ENCODE results near the gene RTL10.

The RTL10 gene

DNA sequence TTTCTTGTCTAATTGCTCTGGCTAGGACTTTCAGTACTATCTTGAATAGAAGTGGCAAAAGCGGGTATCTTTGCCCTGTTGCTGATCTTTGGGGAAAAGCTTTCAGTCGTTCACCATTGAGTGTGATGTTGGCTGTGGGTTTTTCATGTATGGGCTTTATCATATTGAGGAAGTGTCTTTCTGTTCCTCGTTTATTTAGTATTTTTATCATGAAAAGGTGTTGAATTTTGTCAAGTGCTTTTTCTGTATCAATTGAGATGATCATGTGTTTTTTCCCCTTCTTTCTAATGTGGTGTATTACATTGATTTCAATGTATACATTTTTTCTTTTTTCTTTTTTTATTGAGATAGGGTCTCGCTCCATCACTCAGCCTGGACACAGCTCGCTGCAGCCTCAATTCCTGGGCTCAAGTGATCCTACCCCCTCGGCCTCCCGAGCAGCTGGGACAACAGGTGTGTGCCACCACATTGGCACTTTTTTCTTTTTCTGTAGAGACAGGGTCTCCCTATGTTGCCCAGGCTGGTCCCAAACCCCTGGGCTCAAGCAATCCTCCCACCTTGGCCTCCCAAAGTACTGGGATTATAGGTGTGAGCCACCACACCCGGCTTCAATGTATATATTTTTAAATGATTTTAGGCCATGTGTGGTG lies 5.3 kb upstream of the RTL10 start:
- no peak for DNase-seq

DNA sequence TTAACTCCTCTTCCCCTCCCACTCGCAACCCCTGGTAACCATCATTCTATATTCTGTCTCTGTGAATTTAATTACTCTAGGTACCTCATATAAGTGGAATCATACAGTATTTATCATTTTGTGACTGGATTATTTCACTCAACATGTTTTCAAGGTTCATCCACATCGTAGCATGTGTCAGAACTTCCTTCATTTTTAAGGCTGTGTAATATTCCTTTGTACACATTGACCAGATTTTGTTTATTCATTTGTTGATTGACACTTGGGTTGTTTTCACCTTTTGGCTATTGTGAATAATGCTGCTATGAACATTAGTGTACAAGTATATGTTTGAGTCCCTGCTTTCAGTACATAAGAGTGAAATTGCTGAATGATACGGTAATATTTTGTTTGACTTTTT lies 2.7 kb upstream of the RTL10 start:
- DNase-seq: no peak

DNA sequence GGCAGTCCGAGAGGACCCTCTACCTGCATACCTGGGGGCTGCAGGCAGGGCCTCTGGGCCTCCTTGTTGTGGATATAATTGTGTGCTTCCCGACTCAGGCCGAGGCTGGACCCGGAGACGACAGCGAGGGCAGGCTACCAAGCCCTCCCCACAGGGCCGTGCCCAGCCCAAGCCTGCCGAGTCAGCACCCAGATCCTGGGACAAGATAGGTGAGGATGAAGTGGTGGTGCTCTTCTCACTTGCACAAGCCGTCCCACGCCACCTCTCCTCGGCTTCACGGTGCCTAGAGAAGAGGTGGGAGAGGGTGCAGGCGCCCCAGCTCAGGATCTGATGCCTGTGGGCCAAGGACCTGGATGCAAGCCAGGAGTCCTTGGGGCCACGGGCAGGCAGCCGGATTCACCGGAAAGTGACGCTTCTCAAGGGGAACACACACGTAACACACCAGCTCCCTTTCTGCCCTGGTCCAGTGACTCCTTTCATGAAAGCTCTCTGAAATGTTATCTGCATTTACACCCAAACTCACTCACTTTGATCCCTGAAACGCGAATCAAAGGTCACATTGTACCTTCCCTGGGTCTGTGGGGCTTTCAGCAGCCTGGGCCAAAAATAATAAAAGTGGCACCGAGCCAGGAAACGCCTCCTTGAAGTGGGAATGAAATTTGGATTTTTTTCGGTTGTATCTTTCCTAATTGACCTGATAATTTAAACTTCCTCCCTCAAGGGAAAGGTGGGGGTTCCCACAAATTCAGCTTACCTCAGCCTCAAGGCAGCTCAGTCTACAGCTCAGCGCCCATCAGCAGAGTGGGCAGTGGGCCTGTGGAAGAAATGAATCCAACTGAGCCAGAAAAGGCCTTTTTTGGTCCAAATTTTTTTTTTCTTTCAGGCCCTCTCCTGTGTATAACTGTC lies 1.1 kb upstream of the RTL10 start:
- DNase-seq: peak; percentile 71

DNA sequence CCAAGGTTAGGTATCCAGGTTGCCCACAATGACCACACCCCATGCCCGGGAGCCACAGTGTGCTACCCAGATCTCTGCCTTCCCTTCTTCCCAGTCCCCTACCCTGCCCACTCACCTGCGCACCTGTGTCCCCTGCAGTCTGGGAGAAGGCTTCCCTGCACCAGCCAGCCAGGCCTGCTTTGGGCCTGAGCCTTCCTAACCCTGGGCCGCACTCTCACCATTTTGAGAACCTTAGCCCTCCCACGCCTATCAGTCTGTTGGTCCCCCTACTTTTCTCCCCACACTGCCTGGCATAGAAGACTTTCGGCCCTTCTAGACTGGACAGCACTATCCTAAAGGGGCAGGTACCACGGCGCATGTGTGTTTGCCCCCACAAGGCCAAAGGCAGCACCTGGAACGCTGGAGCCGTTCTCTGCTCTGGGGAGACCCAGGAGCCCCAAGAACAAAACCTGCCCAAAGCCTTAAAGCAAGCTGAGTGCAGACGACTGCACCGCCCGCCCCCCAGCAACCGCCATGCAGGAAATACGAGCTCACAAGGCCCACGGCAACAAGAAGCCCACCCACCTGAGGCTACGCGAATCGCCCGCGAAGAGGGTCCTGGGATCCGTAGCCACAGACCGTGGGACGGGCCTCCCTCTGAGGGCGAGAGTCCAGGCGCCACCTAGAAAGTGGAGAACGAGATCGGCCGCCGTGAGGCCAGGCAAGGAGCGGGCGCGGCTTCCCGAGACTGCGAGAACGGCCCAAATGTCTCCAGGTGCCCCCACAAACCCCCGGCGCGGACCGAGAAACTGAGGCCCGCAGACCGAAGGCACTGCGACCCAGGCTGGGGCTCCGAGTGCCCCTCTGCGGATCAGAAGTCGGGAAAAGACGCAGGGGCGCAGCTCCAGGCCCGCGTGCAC lies 546 bp downstream of the RTL10 start:
- DNase-seq: no peak

DNA sequence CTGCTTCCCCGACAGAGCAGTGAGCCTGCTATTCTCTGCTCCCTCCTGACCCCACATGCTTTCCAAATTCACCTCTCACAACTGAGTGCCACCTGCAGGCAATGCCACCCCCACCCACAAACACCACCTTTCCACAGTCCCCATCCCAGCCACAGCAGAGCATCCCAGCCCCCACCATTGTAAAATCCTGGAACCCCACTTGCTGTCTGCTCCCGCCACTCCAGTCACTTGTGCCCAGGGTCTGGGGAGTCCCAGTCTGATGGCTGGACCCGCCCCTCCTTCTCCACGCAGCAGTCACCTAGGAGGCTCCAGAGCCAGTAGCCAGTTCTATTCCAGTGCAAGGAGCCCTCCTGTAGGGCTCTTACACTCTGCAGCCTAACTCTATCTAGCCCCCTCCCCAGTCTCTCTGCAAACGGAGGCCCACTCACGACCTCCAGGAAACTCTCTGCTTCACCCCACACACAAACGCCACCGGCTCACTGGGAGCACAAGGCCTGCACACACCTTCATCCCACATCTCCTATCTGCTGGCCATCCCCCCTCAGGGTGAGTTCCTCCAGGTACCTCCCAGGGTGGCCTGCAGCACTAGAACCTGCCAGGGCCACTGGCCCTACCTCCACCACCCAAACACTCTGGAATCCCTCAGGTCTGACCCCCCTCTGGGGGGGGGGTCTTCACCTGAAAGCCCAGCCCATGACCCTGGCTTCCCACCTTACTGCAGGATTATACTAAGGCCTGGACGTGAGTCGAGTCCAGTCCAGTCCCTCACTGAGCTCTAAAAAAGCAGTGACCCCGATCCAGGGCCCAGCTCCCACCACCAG lies 1.4 kb downstream of the RTL10 start:
- DNase-seq: no peak

DNA sequence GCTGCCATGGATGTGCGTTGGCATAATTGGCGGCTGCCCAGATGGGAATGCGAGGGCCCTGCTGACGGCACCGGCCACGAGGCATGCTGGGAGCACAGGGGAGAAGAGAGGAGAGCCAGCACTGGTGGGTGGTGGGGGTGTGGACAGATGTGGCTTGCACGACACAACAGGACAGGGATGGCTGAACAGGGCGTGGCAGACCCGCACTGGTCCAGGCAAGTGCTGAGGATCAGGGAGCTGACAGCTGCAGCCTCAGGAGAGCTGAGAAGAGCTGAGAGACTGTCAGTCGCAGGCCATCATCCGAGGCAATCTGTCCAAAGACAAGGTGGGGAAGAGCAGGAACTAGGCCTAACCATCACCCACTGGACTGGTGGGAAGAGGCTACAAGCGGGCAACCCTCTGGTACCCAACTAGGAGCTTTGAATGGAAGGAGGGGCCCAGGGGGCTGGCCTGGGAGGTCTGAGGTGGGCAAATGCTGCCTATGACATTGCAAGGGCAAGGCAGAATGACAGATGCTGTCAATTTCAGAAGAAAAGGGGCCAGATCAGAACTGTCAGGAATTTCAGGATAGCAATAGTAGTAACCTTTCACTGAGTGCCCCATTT lies 2.4 kb downstream of the RTL10 start:
- DNase-seq: no peak

DNA sequence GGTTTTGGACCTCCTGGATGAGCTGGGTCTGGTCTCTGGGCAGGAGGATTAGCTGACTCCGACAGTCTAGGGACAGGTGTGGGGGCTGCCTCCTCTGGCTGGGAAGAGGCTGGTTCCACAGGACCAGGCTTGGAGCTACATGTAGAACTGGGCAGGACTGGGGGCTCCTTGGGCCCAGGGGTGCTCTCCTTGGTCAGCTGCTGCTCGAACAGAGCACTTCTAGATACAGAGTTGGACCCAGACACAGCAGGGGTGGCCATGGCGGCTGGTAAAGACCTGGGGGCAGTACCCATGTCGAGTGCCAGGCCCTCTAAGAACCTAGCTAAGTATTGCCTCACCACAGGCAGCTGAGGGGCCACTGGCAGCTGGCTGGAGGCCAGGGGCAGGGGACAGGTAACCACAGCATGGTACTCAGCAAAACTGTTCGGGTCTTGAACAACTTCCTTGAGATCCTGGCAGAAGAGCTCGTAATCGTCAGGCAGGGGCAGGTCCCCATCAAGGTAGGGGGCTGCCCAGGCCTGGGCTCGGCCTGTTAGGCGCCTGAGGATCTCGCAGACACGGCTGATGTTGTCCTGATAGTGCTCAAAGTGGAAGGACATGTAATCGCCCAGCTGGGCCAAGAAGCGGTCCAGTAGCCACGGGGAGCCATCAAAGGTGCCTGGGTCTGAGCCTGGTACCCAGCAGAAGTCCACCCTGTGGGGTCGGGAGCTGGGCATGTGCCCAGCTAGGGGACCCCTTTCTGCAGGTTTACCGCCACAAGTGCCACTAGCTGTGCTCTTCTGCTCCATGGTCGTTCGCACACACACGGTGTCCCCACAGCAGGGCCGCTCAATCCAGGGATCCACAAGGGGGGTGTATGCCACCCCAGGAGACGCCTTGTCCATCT lies 3.1 kb downstream of the RTL10 start:
- DNase-seq: no peak

DNA sequence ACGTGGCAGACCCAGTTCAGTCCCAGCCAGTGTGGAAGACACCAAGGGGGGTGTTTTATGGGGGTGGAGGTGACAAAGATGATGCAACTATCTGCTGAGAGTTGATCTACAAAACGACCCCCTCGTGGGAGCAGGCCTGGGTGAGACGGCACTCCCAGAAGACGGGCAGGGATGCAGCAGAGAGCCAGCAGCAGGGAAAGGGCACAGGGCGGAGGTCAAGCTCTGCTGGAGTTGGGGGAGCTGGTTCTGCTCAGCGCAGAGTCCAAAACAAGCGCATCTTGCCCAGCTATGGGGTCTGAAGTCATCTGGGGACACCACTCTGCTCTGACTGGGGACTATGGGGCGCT lies 3.9 kb downstream of the RTL10 start:
- DNase-seq: no peak

DNA sequence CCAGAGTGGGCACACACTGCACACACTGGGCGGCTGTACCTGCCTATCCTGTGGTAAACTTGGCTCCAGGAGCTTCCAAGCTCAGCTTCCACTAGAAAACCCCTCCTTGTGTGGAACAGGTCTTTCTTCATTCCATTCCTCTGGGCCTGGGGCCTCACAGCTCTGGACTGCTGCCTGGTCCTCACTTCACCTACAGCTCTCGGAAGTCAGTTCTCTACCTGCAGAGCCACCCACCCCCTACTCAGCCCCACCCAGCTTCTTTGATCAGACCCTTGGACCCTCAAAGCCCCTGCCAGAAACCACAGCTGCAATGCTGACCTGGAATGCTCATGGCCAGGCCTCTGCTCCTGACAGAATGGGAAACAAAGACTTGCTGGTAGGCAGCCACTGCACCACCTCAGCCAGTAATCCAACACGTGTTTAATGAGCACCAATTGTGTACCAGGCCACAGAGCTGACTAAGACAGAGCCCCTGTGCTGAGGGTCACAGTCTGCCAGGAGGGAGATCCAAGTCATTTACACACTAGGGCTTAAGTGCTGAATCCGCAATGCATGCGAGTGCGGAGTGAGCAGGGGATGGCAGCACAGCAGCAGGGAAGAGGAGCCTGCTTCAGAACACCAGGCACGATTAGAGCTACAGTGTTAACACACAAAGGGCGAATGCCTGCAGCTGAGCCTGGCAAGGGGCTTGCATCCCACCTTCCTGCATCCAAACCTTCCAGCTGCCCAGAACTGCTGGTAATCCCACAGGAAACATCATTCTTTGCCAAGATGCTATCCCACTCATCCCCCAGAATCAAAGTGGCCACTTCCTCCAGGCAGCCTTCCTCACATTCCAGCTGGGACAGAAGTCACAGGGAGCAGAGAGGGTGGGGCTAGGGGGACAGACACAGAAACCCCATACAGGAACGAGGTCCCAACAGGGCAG lies 4.6 kb downstream of the RTL10 start:
- DNase-seq: no peak

DNA sequence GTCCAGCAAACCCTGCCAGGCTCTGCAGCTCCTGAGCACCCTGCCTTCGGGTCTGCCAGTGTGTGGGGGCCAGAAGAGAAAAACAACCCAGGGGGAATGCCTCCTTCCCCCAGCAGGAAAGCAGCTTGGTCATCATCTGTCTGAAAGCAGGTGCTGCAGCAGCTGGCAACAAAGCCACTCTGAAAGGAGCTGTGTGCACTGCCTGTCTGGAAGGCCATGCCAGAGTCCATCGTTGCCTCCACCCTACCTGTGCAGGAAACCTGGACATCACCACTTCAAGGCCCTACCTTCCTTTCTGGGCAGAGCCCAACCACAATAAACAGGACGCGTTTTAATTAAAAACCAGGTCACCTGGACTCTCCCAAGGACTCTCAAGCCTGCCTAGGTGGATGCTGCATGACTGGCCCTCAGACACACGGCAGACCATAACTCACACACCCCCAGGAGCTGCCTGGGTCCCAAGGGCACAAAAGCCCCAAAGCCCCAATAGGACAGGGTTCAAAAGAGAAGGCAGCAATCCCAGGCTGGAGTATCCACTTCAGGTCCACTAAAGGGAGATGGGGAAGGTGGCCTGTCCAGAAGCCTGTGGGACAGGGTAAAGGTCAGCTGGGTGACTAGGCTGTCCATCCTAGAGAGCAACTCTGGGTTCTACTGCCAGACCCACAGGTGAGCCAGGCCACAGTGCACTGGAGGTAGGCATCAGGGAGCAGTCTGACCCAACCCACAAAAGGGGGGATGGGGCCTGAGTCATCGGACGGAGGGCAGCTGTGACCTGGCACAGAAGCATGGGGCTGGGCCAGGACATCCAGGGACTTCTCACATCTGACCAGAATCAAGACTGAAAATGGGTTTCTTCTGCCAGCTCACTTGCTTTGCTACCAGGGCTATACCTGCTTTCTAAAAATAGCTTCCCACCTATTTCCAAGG lies 6.1 kb downstream of the RTL10 start:
- DNase-seq: peak; percentile 68

DNA sequence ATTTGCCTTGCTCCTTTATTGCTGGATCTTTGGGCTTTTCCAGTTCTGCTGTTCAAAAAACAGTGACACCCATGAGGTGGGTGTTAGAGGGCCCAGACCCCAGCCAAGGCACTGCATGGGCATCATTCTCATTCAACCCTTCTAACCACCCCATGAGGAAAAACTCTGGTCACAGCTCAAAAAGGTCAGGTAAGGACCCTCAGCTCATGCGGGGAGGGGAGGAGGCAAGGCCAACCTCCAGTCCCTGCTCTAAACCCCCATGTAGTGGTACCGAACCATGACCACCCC lies 7.4 kb downstream of the RTL10 start:
- no peak for DNase-seq

DNA sequence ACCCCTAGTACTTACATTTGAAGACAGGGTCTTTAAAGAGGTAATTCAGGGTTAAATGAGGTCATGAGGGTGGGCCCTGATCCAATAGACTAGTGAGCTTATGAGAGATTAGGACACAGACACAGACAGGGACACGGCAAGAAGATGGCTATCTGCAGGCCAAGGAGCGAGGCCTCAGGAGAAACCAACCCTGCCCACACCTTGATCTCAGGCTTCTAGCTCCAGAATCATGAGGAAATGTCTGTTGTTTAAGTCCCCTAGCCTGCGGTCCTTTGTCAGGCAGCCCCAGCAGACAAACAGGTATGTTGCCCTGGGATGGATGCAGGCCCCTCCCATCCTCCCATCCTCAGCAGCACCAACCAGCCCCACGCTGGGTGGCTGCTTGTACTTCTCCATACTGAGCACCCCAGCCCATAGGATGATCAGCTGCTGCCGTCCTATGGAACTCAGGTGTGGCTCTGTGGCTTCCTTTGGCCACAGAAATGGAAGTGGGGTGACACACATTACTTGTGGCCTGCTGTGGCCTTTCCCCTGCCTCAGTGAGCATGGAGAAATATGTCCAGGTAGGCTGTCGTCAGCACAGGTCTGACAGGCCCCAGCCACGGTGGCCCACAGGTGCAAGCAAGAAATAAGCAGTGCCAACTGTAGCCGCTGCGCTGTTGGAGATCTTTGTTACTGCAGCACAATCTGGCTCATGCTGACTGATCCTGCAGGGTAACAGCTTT lies 7.9 kb downstream of the RTL10 start:
- no peak for DNase-seq

DNA sequence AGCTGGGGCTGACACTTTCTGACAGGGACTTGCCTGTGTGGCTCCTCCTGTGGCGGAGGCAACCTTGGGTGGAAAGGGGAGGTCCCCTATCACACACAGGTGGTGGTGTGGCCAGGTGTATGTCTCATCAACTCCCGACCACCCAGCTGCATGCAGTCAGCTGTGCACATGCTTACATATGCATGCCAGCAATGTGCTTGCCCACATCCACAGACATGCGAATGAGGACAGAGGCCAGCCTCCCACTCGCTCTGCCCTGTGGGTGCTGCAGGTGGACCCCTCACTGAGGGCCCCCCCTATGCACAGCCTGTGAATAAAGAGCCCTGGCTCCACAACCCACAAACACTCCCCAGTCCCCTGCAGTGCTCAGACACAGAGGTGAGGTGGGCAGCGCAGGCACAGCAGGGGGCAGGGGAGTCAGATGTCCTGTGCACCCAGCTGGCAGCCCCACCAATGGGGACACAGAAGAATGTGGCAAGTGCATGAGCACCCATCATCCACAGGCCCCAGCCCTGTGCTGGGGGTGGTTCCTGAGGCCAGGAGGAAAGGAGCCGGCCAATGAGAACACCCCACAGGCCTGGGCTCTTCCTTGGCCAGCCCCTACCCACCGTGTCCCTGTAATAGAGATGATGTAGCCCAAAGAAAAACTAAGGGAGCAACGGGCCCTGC lies 9.5 kb downstream of the RTL10 start:
- DNase-seq: no peak

DNA sequence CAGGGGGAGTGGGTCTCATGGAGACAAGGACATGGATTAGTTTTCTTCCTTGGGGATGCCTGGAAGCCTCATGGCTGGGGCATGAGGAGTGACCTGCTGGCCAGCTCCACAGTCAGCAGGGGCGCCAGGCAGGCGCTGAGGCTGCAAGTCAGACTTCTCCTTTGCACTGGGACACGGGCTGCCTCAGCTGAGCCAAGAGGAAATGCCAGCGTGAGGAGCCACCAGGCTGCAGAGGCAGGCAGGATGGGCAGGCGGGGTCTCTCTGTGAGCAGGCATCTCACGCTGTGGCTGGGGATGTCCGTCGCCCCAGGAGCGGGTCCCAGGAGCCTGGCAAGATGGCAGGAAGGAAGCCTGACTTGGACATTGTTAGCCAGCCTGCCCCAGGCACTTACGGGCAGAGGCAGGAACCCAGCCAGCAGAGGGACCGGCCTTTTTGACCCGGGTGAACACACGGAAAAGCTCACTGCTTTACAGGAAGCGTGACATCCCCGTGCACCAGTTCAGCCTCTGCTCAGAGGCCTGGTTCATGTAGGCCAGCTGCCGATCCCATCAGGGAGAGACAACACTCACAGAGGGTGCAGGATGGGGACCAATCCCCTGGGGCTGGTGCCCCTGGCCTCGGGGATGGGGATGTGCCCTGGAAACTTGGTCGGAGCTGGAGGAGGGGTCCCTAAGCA lies 10.2 kb downstream of the RTL10 start:
- no peak for DNase-seq

DNA sequence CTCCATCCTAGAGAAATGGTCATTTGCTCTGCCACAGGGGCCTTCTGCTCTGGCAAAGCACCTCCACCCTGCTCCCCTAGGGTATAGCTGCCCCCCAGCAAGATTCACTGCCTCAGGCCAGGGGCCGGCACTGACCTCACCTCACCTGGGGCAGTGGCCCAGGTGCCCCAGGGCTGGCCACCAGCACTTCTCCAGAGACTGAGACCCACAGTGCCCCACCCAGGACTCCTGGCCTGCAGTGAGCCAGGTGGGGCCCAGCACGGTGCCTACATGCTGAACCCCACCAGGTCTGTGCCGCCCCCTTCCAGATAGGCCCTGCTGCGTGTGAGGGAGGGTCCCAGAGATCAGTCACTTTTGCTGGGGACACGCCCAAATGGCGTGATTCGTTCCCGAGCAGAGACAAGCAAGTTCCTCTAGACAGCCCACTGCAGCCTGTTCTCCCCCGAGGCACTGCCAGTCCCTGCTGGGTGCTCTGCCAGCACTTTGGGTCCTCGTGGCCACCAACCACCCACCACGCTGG lies 10.8 kb downstream of the RTL10 start:
- DNase-seq: no peak

DNA sequence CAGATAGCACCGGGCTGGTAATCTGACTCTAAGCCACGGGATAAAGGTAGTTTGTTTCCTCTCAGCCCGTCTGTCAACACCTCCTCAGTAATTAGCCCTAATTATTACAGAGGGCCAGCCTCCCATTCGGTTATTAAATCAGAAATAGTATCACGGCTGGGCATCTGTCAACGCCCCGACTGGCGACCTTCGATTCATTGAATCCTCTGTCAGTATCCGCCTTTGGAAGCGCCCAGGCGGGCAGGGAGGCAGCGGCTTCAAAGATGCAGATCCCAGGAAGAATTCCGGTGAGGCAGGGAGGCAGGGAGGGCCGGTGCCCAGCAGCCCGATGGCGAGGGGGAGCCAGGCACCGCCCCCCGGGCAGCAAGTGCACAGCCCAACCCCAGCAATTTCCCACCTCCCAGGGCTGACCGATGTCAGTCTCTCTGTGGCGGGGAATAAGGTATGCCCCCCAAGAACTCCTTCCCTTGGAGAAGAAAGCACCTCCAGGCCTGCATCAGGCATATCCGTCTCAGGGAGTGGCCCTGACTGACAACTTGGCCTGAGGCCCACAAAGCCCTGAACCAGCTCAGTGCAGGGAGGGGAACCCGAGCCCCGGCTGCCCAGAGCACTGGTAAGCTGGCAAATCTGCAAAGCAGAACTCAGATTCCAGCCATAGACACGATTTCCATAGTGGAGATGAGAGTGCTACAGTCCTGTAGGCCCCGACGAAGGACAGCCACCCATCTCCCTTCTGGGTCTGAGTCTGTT lies 11.4 kb downstream of the RTL10 start:
- DNase-seq: no peak
